Activated effector memory CD4-positive, alpha-beta T cell treated with Interleukin-2 at 50 U/mL for 16 hours (primary cell): ENCODE measurements around the gene PTPRQ.
"Not testable (repeated sequence)": the region's sequence is repeated elsewhere in the genome, so short reads cannot be mapped to it uniquely, and the experiment has no call there.

Source experiments
- DNase-seq: peaks from one replicate; pipeline ENCODE4 v3.0.0-alpha.2; 2020

Gene PTPRQ

DNA sequence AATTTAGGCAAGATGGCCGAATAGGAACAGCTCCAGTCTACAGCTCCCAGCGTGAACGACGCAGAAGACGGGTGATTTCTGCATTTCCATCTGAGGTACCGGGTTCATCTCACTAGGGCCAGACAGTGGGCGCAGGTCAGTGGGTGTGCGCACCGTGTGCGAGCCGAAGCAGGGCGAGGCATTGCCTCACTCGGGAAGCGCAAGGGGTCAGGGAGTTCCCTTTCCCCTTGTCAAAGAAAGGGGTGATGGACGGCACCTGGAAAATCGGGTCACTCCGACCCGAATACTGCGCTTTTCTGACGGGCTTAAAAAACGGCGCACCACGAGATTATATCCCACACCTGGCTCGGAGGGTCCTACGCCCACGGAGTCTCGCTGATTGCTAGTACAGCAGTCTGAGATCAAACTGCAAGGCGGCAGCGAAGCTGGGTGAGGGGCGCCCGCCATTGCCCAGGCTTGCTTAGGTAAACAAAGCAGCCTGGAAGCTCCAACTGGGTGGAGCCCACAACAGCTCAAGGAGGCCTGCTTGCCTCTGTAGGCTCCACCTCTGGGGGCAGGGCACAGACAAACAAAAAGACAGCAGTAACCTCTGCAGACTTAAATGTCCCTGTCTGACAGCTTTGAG is 33.6 kb downstream of the PTPRQ start:
- DNase-seq: not testable (repeated sequence)

DNA sequence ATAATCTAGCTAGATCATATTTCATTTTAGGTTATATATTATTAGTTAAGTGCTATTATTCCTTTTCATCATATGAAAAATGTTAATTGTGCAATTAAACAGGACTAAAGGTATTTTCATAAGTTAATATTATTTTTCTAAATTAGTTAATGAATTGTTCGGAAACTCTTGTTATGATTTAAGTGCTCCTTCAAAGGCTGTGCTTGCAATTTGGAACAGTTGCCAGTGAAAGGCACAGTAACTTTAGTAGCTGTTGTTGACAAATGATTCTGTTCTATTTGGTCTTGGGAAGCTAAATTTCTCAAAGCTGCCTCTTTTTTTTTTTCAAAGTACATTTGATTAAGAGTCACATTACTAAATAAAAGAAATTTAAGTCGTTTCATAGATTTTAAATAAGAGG is 40.7 kb downstream of the PTPRQ start:
- DNase-seq: no peak

DNA sequence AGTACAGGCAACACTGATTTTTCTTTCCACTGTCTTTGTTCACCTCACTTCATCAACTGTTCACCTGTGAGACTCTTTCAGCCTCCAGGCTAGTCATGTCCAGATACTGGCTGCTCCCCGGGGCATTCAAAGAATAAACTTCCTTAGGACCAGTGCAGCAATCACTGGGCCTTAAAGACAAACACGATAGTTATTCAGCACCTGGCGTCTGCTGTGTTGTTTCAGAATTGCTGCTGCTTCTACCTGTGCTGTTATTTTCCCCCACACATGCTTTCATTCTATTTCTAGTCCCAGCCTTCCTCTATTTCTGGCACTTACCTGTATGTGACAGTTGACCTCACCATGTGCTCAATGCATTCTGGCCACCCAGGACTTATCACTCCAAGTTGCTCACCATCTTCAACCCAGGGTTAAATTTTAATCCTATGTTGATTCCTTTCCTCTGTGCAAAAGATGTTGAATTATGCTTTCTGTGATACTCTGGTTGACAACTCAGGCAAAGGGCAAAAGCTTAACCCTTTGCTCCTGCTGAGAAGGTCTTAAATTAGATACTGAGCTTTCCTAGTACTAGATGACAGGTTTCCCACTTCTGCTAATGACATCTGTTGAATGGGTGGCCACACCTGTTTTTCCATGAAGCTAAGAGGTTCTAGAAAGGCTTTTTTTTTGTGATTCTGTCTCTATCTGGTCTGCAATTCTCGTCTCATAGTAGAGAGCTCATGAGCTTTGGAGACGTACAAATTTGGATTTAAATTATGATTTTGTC is 41.4 kb downstream of the PTPRQ start:
- DNase-seq: no peak

DNA sequence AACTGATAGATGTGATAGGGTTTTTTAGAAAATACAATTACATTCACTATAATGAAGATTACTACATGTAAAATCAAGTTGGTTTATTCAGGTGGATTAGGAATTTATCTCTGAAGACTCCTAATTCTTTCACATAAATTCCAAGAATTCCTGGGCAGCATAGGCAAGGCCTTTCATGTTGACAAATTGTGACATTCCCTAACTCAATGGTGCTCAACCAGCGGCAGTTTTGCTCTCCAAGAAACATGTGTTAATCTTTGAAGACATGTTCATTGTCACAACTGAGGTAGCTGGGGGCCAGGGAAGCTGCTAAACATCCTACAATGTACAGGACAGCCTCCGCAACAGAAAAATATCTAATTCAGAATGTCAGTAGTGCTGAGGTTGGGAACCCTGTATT is 46.3 kb downstream of the PTPRQ start:
- DNase-seq: no peak

DNA sequence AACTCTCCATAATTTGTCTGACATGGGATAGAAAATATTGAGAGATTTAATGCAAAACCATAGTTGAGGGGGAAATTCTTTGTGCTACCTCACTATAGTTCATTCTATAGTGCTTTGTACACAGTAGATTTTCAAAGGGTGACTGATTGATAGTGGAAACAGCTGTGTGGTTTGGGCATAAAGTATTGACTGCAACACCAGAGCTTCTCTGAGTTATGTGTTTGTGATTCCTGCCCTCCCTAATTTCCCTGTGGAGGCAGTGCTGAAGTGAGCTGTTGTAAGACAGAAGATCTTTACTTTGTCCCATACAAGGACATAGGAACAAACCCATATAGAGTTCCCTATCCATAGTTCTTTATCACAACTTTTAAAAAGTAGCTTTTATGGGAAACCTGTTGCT is 47.1 kb downstream of the PTPRQ start:
- no peak for DNase-seq

DNA sequence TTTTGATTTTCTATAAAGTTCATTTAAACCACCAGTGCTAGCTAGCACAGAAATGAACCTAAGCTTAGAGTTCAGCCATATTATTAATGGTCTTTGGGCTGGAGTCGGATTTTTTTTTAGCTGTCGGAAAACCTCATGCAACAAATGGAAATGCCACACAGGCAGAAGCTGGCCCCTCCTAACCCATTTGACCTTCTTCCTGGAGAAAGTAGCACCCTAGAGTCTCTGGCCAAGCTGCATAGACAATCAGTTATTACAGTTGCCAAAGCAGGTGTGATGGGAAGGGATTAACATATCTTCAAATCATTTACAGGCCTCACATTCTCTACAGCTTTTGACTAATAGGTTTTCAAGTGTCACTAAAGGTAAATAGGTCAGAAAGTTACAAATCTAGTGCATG is 49.4 kb downstream of the PTPRQ start:
- DNase-seq: no peak

DNA sequence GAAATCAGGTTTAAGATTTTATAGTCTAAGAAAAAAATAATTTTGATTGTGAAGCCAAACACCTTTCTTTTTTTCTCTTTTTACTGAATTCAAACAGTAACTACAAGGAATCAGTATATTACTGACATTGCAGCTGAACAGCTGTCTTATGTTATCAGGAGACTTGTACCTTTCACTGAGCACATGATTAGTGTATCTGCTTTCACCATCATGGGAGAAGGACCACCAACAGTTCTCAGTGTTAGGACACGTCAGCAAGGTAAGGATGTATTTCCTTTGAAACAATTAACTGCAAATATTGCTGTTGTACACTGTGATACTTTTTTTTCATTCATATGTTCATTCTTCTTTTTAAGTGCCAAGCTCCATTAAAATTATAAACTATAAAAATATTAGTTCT is 50.8 kb downstream of the PTPRQ start:
- no peak for DNase-seq

DNA sequence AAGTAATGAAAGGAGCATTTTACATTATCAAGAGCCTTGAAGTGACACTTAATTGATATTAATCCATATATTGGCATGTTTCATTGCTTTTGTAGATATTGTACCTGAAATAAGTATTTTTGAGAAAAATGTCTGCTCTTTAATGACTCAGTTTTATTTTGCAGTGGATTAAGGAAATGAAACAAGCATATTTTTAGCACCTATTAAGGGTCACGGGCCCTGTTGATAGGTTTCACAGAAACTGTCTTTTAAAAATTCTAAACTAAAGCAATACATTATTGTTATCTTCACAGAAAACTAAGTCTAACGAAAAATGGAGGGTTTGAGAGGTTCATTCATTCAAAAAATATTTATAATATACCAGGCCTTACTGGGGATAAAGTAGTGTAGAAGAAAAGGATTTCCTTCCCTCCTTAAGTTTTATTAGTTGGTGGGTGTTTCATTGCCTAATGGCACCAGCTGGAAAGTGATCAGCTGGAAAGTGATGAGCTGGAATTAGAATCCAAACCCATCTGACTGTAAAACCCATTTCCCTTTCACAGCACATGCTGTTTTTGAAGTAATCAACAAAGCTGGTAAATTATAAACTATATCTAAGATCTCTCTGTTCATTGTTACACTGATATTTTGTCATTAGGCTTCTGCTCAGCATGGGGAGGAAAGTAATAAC is 54.2 kb downstream of the PTPRQ start:
- DNase-seq: no peak

DNA sequence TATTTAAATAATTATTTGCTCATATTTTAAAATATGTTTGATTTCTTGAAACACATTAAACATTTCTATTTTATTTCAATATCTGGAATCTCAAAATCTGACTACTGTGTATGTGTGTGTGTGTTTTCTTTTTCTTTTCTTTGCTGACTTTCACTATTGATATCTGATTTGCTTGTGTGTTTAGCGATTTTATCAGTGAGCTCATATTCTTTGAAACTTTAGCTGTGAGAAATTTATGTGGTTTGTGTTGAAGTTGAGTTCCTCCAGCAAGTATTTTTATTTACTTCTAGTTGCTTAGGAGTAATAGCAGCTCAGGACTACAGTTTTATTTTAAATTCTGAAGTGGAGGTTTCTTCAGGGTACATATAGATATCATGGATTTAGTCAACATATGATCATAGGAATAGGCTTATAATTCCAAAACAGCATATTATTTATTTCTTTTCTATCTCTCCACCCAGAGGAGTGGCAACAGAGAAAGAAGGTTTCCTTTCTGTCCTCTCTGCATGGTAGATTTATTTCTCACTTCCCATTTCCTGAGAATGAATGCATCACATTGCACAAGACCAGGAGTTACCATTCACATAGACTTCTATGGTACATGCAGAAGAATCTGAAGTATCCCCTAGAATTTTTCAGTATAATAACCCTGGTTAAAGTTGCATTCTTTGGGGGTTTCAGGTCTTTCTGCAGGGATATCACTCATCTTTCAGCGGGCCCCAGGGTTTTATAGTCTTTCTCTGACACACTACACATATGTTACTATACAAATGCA is 60.5 kb downstream of the PTPRQ start:
- DNase-seq: no peak

DNA sequence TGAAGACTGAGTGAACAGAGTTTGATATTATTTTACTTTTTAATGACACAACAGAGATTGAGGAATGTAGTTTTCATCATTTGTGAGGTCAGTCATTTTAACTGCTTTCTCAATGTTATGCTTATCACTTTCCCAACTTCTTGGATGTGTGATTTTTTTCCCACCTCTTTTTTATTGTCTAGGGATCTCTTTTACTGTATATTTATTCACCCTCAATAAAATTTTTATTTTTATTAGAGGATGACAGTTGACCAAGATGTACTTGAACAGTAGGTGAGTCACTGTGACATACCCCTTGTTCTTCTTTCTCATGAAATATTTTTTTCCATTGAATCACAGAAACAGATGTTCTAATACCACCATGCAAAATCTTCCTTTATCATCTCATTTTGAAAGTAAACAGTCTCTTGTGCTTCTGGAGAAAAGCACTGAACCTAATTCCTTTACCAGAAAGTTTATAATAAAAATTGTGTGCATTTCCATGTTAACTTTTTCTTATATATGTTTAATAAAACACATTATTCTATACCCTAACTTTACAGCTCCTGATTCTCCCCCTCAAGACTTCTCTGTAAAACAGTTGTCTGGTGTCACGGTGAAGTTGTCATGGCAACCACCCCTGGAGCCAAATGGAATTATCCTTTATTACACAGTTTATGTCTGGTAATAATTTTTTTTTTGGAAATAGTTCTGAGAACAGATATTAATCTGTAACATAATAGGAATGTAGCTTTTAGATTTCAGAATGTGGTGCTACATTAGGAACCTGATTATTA is 65.9 kb downstream of the PTPRQ start:
- no peak for DNase-seq

DNA sequence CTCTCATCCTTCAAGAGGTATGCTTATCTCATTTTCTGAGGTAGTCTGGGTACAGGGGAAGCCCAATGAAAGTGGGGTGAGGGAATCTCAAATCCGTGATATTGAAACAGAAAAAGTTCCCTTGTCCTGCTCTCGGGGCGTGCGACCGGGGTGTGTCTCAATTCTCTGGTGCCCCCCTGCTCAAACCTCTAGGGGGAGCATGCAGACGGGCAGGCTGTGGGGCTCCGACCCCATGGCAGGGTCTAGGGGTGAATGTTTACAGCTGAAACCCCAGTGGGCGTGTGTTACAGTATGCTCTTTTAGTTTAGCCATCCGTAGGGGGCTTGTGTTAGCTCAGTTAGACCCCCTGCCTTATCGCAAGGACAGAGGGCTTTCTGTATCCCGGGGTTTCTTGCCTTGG is 68.7 kb downstream of the PTPRQ start:
- no peak for DNase-seq

DNA sequence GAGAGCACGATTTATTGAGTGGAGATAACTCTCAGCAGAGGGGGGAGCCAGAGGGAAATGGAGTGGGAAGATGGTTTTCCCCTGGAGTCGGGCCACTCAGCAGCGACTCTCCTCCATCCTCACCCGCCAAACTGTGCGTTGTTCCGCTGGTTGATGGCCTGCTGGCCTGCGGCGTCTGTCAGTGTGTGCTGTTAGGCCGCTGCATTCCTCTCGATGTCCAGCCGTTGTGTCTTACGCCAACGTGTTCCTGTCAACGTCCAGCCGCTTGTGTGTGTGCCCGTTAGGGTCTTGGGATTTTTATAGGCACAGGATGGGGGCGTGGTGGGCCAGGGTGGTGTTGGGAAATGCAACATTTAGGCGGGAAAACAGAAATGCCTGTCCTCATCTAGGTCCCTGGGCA is 69.2 kb downstream of the PTPRQ start:
- no peak for DNase-seq

DNA sequence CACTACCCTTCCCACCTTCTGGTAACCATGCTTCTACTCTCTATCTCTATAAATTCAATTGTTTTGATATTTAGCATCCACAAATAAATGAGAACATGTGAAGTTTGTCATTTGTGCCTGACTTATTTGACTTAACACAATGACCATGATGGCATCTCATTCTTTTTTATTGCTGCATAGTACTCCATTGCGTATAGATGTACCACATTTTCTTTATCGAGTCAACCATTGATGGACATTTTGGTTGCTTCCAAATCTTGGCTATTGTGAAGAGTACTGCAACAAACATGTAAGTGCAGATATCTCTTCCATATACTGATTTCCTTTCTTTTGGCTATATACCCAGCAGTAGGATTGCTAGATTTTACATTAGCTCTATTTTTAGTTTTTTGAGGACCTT is 73.6 kb downstream of the PTPRQ start:
- no peak for DNase-seq

DNA sequence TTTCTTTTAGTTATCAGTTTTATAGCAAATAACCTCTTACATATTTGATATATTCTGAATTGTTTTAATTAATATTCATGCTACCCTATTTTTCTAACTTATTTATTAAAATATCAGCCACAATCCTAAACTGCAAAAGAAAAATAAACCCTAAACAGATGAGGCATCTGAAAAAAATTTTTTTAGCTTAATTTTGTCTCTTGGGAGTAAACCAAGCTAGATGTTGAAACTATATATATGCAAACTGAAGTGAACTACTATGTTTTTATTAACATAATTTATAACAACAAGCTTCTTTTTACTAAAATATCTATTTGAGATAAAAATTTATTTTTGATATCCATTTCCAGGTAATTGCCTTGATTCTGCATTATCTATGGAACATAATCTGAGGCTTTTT is 87.6 kb downstream of the PTPRQ start:
- no peak for DNase-seq

DNA sequence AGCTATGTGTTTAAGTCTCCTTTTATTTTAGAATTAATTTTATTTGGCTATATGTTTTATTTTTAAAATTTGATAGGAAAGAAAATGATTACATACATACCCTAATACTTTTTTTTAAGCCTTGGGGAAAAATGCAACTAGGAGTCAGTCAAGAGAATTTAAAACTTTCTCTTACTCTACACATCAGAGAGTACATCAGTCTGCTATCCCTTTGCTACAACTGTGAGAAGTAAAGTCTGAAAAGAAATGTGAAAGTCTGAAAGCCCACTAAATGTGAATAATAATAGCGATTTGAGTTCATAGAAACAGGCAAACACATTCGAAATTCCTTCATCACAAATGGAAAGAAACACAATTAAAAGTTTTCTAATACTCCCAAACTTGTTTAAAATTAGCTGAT is 95.0 kb downstream of the PTPRQ start:
- no peak for DNase-seq

DNA sequence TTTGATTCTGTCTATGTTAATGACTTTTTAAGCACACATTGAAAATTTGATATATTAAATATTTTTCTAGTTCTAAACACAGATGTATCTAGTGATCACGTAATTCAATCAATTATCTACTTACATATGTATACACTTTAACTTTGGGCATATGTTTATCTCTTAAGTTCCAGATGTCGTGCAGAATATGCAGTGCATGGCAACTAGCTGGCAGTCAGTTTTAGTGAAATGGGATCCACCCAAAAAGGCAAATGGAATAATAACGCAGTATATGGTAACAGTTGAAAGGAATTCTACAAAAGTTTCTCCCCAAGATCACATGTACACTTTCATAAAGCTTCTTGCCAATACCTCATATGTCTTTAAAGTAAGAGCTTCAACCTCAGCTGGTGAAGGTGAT is 105.3 kb downstream of the PTPRQ start:
- no peak for DNase-seq

DNA sequence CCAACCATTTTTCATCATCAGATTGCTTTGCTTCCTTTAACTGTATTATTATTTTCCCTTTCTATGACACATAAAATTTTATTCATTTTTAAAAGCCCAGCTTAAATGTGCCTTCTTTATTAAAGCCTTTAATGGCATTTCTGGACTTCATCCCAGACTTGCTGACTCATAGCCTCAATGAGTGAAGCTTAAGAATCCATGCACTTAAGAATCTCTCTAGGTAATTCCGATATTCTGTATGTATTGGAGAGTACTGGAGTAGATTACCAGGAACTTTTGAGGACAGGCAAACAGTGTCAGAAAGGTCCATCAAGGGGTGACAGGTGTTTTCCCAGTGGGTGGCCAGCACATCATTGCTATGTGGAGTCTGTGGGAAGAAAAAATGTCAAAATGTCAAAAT is 107.9 kb downstream of the PTPRQ start:
- DNase-seq: no peak

DNA sequence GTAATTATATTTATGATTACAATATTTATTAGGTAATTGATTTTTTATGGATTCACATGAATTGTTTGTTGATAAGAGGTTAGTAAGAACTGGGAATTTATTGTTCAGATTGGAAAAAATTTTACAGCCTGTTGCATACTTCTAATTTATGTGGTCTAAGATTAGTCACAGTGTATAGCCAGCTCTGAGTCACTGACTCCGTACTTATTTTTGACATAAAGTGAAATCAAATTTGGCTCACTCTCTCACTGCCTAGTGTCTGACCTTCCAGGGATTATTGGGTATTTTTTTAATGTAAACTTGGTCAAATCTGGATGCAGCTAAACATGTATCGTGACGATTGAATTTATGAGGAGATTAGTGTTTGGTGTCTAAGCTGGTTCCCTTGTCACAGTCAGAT is 109.3 kb downstream of the PTPRQ start:
- no peak for DNase-seq

DNA sequence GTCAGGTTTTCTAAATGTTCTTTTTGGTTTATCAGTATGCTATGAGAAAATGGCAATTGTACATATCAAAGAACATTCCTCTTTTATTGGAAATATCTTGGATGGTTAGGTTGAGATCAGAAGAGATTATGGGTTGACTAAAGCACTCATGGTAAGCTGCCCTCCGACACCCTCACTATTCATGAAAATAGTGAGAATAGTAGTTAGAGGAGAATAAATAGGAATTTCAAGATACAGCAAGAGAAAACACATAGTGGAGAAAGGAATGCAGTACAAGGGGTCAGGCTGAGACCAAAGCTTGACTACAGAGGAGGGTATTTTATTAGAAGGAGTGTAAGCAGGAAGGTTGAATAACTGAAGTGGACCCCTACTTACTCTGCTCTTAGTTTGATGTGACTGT is 112.5 kb downstream of the PTPRQ start:
- no peak for DNase-seq

DNA sequence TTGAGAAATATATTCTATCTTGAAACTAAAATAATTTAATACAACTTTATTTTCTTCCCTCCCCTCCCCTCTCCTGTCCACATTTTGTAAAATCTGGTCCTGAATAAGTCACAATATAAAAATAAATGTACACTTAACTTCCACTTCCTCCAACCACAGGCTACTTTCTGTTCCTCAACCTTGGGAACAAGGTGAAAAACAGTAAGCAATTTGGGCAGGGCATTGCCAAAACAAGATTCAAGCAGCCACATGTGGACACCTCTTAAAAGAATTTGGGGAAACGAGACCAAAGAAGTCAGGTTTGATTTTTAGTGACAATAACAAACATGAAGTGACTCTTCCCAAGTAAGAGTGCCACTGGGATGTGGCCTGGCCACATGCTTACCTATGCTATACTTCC is 115.7 kb downstream of the PTPRQ start:
- DNase-seq: no peak

DNA sequence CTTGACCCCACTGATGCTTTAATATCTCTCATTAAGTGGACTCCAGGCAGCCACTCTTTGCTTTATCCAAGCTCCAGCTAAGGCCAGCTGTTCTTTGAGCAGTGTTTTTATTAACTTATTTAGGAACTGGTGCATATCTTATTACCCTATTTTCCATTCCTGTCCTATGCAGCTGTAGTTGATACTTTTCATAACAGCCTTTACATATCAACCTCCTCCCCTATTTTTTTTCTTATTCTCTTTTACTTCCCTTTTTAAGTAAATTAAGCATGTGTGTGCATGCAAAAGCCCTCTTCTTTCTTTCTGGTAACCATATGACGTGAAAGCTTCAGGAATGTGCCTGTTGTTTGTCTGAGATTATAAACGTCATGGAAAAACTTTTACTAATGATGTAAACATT is 121.2 kb downstream of the PTPRQ start:
- DNase-seq: no peak

DNA sequence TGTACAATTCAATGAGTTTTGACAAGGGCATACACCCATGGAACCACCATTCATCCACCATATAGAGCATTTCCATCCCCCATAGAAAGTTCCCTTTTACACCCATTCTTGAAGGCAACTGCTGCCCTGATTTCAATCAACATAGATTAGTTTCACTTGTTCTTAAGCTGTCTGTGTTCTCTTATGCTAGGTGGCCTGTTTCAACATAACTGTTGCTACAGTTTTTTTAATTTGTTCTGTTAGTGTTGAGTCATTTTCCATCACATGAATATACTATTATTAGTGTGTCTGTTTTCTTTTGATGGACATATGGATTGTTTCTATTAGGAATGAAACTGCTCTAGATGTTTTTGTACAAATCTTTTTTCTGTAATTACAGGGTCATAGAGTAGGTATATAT is 123.4 kb downstream of the PTPRQ start:
- no peak for DNase-seq
